Medulla oblongata (tissue), 1 donor: ENCODE results near the gene ADCY3.

Experiments used
- DNase-seq: peaks from one replicate; pipeline ENCODE4 v3.0.0-alpha.2; 2015; ENCODE audit errors: extremely low spot score

The ADCY3 gene

GRCh38 chr2:24920098-24920808 is at the start of gene ADCY3:
ADCY3 (minus strand) TSS chr2:24920237; CDS start chr2:24918987, 1,250 bp downstream.
- DNase-seq: peak; percentile 62

- no peak for DNase-seq
Observed at GRCh38 chr2:24969784-24970183, 49.7 kb upstream of the ADCY3 start.

- DNase-seq: no peak
Observed at GRCh38 chr2:24961903-24962302, 41.9 kb upstream of the ADCY3 start.

GRCh38 chr2:24959761-24960160 is 39.7 kb upstream of the ADCY3 start:
- no peak for DNase-seq

GRCh38 chr2:24958411-24958935 is 38.4 kb upstream of the ADCY3 start:
- no peak for DNase-seq

GRCh38 chr2:24957976-24958375 is 37.9 kb upstream of the ADCY3 start:
- no peak for DNase-seq

GRCh38 chr2:24957221-24957620 is 37.2 kb upstream of the ADCY3 start:
- DNase-seq: no peak

GRCh38 chr2:24955921-24956320 is 35.9 kb upstream of the ADCY3 start:
- no peak for DNase-seq

GRCh38 chr2:24955232-24955631 is 35.2 kb upstream of the ADCY3 start:
- DNase-seq: no peak

GRCh38 chr2:24950102-24950501 is 30.1 kb upstream of the ADCY3 start:
- no peak for DNase-seq

- DNase-seq: no peak
Observed at GRCh38 chr2:24948506-24948905, 28.5 kb upstream of the ADCY3 start.

- DNase-seq: no peak
Observed at GRCh38 chr2:24947561-24948157, 27.6 kb upstream of the ADCY3 start.

- DNase-seq: no peak
Observed at GRCh38 chr2:24945907-24946306, 25.9 kb upstream of the ADCY3 start.

- DNase-seq: no peak
Observed at GRCh38 chr2:24943427-24944053, 23.5 kb upstream of the ADCY3 start.

GRCh38 chr2:24939353-24939752 is 19.3 kb upstream of the ADCY3 start:
- no peak for DNase-seq

GRCh38 chr2:24937236-24937635 is 17.2 kb upstream of the ADCY3 start:
- no peak for DNase-seq

GRCh38 chr2:24935145-24935544 is 15.1 kb upstream of the ADCY3 start:
- DNase-seq: no peak

GRCh38 chr2:24932715-24933114 is 12.7 kb upstream of the ADCY3 start:
- no peak for DNase-seq

- DNase-seq: no peak
Observed at GRCh38 chr2:24930768-24931167, 10.7 kb upstream of the ADCY3 start.

- DNase-seq: no peak
Observed at GRCh38 chr2:24929230-24929629, 9.2 kb upstream of the ADCY3 start.

GRCh38 chr2:24928036-24928435 is 8.0 kb upstream of the ADCY3 start:
- DNase-seq: no peak

- peak; percentile 37 for DNase-seq
Observed at GRCh38 chr2:24926602-24927252, 6.7 kb upstream of the ADCY3 start.
